ENCODE measurements around the gene GPR183. TPM values are rescaled to one million over a fixed set of nuclear protein-coding genes. Genes with fewer than 3 reads are reported as not detected.

Gene GPR183
- total RNA-seq, 1 experiment from 2014 or later = not detected

DNA sequence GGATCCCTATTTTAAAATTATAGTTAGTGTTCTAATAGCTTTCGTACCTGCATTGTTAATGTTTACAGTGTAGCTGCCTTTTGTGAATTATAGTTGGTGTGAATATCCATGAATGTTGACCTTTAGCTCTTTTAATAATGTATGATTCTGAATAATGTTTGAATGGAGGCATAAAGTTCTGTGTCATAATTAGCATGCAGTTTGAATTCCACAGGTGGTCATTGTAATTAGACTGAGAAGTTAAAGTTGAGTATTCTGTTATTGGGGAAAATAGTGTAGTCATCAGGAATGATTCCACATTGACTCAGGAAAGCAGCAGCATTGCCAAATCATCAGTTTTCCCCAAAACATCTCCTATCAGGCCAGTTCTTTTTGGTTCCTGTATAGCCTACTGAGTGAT lies 61.1 kb downstream of the GPR183 start:
- DNase-seq (ENCODE audit: unreplicated experiment) = no peak
- H3K4me1 Mint-ChIP-seq (ENCODE audit: insufficient read depth, unreplicated experiment) = no peaks in the 10 kb centered on the region
- H3K27ac Mint-ChIP-seq (ENCODE audit: low read depth, unreplicated experiment) = no peak overlapping the region
- H3K27me3 Mint-ChIP-seq (ENCODE audit: insufficient read depth, unreplicated experiment) = no peaks in the 10 kb centered on the region
- TF ChIP-seq, protein P1, sequence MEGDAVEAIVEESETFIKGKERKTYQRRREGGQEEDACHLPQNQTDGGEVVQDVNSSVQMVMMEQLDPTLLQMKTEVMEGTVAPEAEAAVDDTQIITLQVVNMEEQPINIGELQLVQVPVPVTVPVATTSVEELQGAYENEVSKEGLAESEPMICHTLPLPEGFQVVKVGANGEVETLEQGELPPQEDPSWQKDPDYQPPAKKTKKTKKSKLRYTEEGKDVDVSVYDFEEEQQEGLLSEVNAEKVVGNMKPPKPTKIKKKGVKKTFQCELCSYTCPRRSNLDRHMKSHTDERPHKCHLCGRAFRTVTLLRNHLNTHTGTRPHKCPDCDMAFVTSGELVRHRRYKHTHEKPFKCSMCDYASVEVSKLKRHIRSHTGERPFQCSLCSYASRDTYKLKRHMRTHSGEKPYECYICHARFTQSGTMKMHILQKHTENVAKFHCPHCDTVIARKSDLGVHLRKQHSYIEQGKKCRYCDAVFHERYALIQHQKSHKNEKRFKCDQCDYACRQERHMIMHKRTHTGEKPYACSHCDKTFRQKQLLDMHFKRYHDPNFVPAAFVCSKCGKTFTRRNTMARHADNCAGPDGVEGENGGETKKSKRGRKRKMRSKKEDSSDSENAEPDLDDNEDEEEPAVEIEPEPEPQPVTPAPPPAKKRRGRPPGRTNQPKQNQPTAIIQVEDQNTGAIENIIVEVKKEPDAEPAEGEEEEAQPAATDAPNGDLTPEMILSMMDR (IDR thresholded peaks at IDR 0.05; ENCODE audit: unreplicated experiment) = no peak
- ChIA-PET POLR2A (no interaction called here), CTCF (interaction anchor here (0.5 to 2.5 kb wide), 3 partner anchors 19 to 69 kb away, joined by 3 to 10 read pairs (median 4); no protein-coding TSS in a partner anchor)
- H3K9me3 Mint-ChIP-seq (ENCODE audit: unreplicated experiment) = no peaks in the 10 kb centered on the region
- H3K36me3 Mint-ChIP-seq (ENCODE audit: insufficient read depth, unreplicated experiment) = peaks cover 20% of the 10 kb centered on the region
- intact Hi-C loops (cut with micrococcal nuclease) = no loop called here
- BruUV-seq (replicated peaks) = no TSS peak
- no peak overlapping the region for H3K4me3 Mint-ChIP-seq (ENCODE audit: unreplicated experiment)

Small RNAs within 50 kb of the gene (microRNA-seq; reads per million reads assigned to microRNA genes)
- gene MIR623 = not detected

Other genes starting within 250 kb of the GPR183 start
- gene UBAC2, start 106.5 kb downstream of the GPR183 start, total RNA-seq (2022) = 74.7 and 78.3 TPM in 2 replicates
- not detected in 2 replicates for gene GPR18, start 49.0 kb downstream of the GPR183 start, total RNA-seq (2022)
- 71.1 and 77.0 TPM in 2 replicates for gene TM9SF2, start 194.1 kb upstream of the GPR183 start, total RNA-seq (2022)

Data from MCF 10A (cell line).